HepG2 (cell line): Measurements from ENCODE around the gene SAMM50. TPM values are rescaled to one million over a fixed set of nuclear protein-coding genes. Genes with fewer than 3 reads are reported as not detected.

ENCODE experiments used
- ARHGAP35 ChIP-seq: sonication (generic); formaldehyde crosslinking; IDR thresholded peaks from 2 replicates; pipeline ENCODE4 v1.9.0; 2022; ENCODE audit warnings: mild to moderate bottlenecking, inconsistent platforms, moderate library complexity, missing genetic modification reagents, borderline replicate concordance
- ETV5 ChIP-seq: IDR thresholded peaks from 2 replicates; pipeline ENCODE4 v1.6.1; 2018; ENCODE audit warnings: missing biosample characterization, missing genetic modification reagents, inconsistent platforms, borderline replicate concordance
- FOSL1 ChIP-seq: sonication (generic); formaldehyde crosslinking; IDR thresholded peaks from 2 replicates; pipeline ENCODE4 v1.9.0; 2021; ENCODE audit warnings: missing genetic modification reagents, borderline replicate concordance
- KIAA2018 ChIP-seq: sonication (generic); formaldehyde crosslinking; IDR thresholded peaks from 2 replicates; pipeline ENCODE4 v1.5.0; 2020; ENCODE audit warnings: mild to moderate bottlenecking, missing genetic modification reagents, borderline replicate concordance
- KLF13 ChIP-seq: sonication (generic); formaldehyde crosslinking; IDR thresholded peaks from 2 replicates; pipeline ENCODE4 v1.4.0; 2020; ENCODE audit warnings: mild to moderate bottlenecking, missing genetic modification reagents
- NFE2 ChIP-seq: sonication (generic); formaldehyde crosslinking; IDR thresholded peaks from 2 replicates; pipeline ENCODE4 v1.4.0; 2020; ENCODE audit warnings: missing genetic modification reagents
- NR2C2 ChIP-seq: sonication (generic); formaldehyde crosslinking; IDR thresholded peaks from 2 replicates; pipeline ENCODE4 v1.4.0; 2020; ENCODE audit warnings: missing genetic modification reagents, mild to moderate bottlenecking, moderate library complexity, borderline replicate concordance
- PRMT3 ChIP-seq: sonication (generic); formaldehyde crosslinking; IDR thresholded peaks from 2 replicates; pipeline ENCODE4 v1.8.1; 2022; ENCODE audit warnings: low read depth, mild to moderate bottlenecking, moderate library complexity, missing genetic modification reagents, borderline replicate concordance
- PRPF4 ChIP-seq: fragments of 200-400 bp; formaldehyde crosslinking; IDR thresholded peaks from 2 replicates; pipeline ENCODE4 v1.6.1; 2016; ENCODE audit warnings: low read length, low read depth; ENCODE audit not compliant: poor library complexity, severe bottlenecking
- SIX4 ChIP-seq: sonication (generic); formaldehyde crosslinking; IDR thresholded peaks from 2 replicates; pipeline ENCODE4 v1.4.0; 2020; ENCODE audit warnings: missing genetic modification reagents
- SOX5 ChIP-seq: IDR thresholded peaks from 2 replicates; pipeline ENCODE4 v1.6.1; 2016; ENCODE audit warnings: borderline replicate concordance
- ZC3H13 ChIP-seq: sonication (generic); formaldehyde crosslinking; IDR thresholded peaks from 2 replicates; pipeline ENCODE4 v1.8.1; 2023; ENCODE audit warnings: mild to moderate bottlenecking, missing genetic modification reagents, moderate library complexity
- ZKSCAN1 ChIP-seq: fragments of 150-350 bp; IDR thresholded peaks from 2 replicates; pipeline ENCODE4 v1.6.1; 2014; ENCODE audit warnings: low read length
- ZNF501 ChIP-seq: sonication (generic); formaldehyde crosslinking; IDR thresholded peaks from 2 replicates; pipeline ENCODE4 v1.5.1; 2020; ENCODE audit warnings: mild to moderate bottlenecking, moderate library complexity, missing genetic modification reagents
- ZNF672 ChIP-seq: sonication (generic); formaldehyde crosslinking; IDR thresholded peaks from 2 replicates; pipeline ENCODE4 v1.8.1; 2022; ENCODE audit warnings: missing genetic modification reagents
- ZNF678 ChIP-seq: sonication (generic); formaldehyde crosslinking; IDR thresholded peaks from 2 replicates; pipeline ENCODE4 v1.4.0; 2020; ENCODE audit warnings: mild to moderate bottlenecking, missing genetic modification reagents
- ZNF777 ChIP-seq: sonication (generic); formaldehyde crosslinking; IDR thresholded peaks from 2 replicates; pipeline ENCODE4 v1.4.0; 2020; ENCODE audit warnings: missing genetic modification reagents
- ZNF780A ChIP-seq: sonication (generic); formaldehyde crosslinking; IDR thresholded peaks from 2 replicates; pipeline ENCODE4 v1.8.0; 2022; ENCODE audit warnings: mild to moderate bottlenecking, missing genetic modification reagents, moderate library complexity
- ZNF792 ChIP-seq: IDR thresholded peaks from 2 replicates; pipeline ENCODE4 v1.6.1; 2016
- polyA plus RNA-seq, 8 experiments: library from polyadenylated mRNA; depleted of rRNA in 3 of 8; stranded (reverse) in 7 of 8; unstranded in 1 of 8; fragments of >200 nt; fragmentation: Illumina TruSeq in 4 of 8; extraction: Trizol in 4 of 8; gene quantifications; 2 replicates each; pipeline versions ENCODE4 v1.2.1 to v1.2.3, GENCODE V29; 2011 to 2016; ENCODE audit warnings: low read depth in 4 of 8, missing spikeins in 1 of 8, mixed read lengths in 1 of 8; ENCODE audit not compliant: insufficient read depth in 1 of 8
- total RNA-seq, 5 experiments: library from RNA; depleted of rRNA; stranded (reverse); fragments of >200 nt; fragmentation: Illumina TruSeq; extraction: Trizol; gene quantifications; 2 replicates each; pipeline ENCODE4 v1.2.3, GENCODE V29; 2016; ENCODE audit warnings: low read depth in 1 of 5
- TF ChIP-seq, protein P1 (sequence below): sonication (generic); formaldehyde crosslinking; IDR thresholded peaks from 2 replicates; pipeline ENCODE4 v1.4.0; 2020; ENCODE audit warnings: missing genetic modification reagents

The SAMM50 gene
- total and polyA plus RNA-seq, 2 of the 13 experiments (the other 11 are each of a cell fraction or from before 2014, with no cell fraction given), result 34.7 to 63.4 TPM

DNA sequence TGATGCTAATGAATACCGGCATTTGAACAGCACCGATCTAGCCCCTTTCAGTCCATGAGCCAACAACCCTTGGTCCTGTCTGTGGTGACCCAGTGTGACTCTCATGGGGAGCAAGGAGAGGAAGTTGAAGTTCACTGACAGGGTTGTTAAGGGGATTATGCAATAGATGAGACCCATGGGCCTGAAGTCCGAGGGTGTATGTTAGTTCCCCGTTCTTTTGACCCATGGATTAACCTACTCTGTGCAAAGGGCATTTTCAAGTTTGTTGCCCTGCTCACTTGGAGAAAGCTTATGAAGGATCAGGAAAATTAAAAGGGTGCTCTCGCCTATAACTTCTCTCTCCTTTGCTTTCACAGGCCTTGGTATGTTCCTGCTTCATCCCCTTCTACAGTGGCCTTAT, 26.8 kb upstream of the SAMM50 start (continued):
- TF ChIP-seq KIAA2018 (CRISPR knock-in tag), result no peak
- peak; percentile 37; the same call in 1 of the 2 replicates for TF ChIP-seq ZNF501 (CRISPR knock-in tag)
- TF ChIP-seq ZNF678 (CRISPR knock-in tag), result no peak
- TF ChIP-seq NFE2, result no peak
- no peak for TF ChIP-seq ZNF672 (CRISPR knock-in tag)
- TF ChIP-seq ETV5, result peak; percentile 30; the same call in 1 of the 2 replicates
- TF ChIP-seq ARHGAP35 (CRISPR knock-in tag), result no peak
- TF ChIP-seq, protein P1, sequence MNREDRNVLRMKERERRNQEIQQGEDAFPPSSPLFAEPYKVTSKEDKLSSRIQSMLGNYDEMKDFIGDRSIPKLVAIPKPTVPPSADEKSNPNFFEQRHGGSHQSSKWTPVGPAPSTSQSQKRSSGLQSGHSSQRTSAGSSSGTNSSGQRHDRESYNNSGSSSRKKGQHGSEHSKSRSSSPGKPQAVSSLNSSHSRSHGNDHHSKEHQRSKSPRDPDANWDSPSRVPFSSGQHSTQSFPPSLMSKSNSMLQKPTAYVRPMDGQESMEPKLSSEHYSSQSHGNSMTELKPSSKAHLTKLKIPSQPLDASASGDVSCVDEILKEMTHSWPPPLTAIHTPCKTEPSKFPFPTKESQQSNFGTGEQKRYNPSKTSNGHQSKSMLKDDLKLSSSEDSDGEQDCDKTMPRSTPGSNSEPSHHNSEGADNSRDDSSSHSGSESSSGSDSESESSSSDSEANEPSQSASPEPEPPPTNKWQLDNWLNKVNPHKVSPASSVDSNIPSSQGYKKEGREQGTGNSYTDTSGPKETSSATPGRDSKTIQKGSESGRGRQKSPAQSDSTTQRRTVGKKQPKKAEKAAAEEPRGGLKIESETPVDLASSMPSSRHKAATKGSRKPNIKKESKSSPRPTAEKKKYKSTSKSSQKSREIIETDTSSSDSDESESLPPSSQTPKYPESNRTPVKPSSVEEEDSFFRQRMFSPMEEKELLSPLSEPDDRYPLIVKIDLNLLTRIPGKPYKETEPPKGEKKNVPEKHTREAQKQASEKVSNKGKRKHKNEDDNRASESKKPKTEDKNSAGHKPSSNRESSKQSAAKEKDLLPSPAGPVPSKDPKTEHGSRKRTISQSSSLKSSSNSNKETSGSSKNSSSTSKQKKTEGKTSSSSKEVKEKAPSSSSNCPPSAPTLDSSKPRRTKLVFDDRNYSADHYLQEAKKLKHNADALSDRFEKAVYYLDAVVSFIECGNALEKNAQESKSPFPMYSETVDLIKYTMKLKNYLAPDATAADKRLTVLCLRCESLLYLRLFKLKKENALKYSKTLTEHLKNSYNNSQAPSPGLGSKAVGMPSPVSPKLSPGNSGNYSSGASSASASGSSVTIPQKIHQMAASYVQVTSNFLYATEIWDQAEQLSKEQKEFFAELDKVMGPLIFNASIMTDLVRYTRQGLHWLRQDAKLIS (CRISPR knock-in tag), result no peak
- TF ChIP-seq ZNF780A (CRISPR knock-in tag), result no peak
- no peak for TF ChIP-seq KLF13 (CRISPR knock-in tag)
- TF ChIP-seq FOSL1, result no peak
- no peak for TF ChIP-seq ZC3H13
- no peak for TF ChIP-seq PRMT3
- TF ChIP-seq PRPF4, result no peak
- TF ChIP-seq ZKSCAN1, result no peak
- no peak for TF ChIP-seq SIX4
- no peak for TF ChIP-seq ZNF777 (CRISPR knock-in tag)
- TF ChIP-seq ZNF792 (CRISPR knock-in tag), result no peak
- TF ChIP-seq SOX5, result peak; percentile 38; the same call in 1 of the 2 replicates
- TF ChIP-seq NR2C2 (CRISPR knock-in tag), result peak; percentile 61
